ENCODE data around the gene C9orf153. TPM values are rescaled to one million over a fixed set of nuclear protein-coding genes. Genes with fewer than 3 reads are reported as not detected.
"Not testable (repeated sequence)": the region's sequence is repeated elsewhere in the genome, so short reads cannot be mapped to it uniquely, and the experiment has no call there.

C9orf153 gene
- total RNA-seq, 1 experiment from 2014 or later, result 1.9 TPM

DNA sequence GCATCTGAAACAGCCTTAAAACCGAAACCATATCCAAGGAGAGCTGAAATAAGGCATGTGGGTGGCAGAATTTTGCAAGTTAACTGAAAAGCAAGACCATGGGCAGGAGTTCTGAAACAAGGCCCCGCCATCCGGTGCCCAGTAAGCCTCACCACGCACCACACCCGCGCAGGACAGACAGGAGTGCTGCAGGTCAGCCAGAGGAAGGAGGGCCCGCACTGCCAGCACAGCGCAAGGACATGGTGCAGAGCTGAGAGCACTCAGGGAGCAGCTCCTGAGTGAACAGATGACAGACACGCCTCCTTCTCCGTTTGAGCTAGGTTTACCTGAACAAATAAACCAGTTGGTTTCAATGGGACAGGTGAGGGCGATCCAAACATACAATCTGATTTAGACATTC is 39.4 kb upstream of the C9orf153 start:
- ChIA-PET POLR2A (ENCODE audit: unreplicated experiment) (interaction anchor here (0.6 kb wide), 1 partner anchor 18 kb away, joined by 3 read pairs; no protein-coding TSS in a partner anchor), CTCF (no interaction called here)
- DNase-seq, result no peak
- Histone ChIP-seq H3F3A (ENCODE audit: low read length, unreplicated experiment) (no peaks in the 10 kb centered on the region), H3K9me3 (ENCODE audit: low read length) (no peaks in the 10 kb centered on the region), H3K9ac (ENCODE audit: low read length) (no peak overlapping the region), H3K36me3 (ENCODE audit: low read depth, low read length) (peaks cover 19% of the 10 kb centered on the region), H2AFZ (ENCODE audit: low read length) (no peak overlapping the region), H3K9me2 (replicated peaks; ENCODE audit: low read length) (no peaks in the 10 kb centered on the region), H3K4me2 (ENCODE audit: low read length) (no peak overlapping the region), H3K27ac (ENCODE audit: low read length) (no peak overlapping the region), H3K4me3 (ENCODE audit: low read length) (no peak overlapping the region), H3K79me2 (ENCODE audit: low read length) (no peaks in the 10 kb centered on the region), H3K4me1 (ENCODE audit: insufficient read depth, low read length) (peaks cover 5% of the 10 kb centered on the region; the same call in 1 of the 2 replicates), H4K20me1 (ENCODE audit: low read length) (no peaks in the 10 kb centered on the region), H3K27me3 (ENCODE audit: low read length) (no peaks in the 10 kb centered on the region)
- intact Hi-C loops (cut with micrococcal nuclease), result no loop called here
- no peak for TF ChIP-seq EZH2phosphoT487 (IDR thresholded peaks at IDR 0.05; ENCODE audit: borderline replicate concordance, low read length)
- no peak for TF ChIP-seq EZH2 (IDR thresholded peaks at IDR 0.05; ENCODE audit: low read length, unreplicated experiment)
- TF ChIP-seq, protein P1, sequence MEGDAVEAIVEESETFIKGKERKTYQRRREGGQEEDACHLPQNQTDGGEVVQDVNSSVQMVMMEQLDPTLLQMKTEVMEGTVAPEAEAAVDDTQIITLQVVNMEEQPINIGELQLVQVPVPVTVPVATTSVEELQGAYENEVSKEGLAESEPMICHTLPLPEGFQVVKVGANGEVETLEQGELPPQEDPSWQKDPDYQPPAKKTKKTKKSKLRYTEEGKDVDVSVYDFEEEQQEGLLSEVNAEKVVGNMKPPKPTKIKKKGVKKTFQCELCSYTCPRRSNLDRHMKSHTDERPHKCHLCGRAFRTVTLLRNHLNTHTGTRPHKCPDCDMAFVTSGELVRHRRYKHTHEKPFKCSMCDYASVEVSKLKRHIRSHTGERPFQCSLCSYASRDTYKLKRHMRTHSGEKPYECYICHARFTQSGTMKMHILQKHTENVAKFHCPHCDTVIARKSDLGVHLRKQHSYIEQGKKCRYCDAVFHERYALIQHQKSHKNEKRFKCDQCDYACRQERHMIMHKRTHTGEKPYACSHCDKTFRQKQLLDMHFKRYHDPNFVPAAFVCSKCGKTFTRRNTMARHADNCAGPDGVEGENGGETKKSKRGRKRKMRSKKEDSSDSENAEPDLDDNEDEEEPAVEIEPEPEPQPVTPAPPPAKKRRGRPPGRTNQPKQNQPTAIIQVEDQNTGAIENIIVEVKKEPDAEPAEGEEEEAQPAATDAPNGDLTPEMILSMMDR (conservative IDR thresholded peaks at IDR 0.05; ENCODE audit: low read depth, low read length), result no peak
- BruUV-seq (replicated peaks), result no TSS peak
- no peak for ATAC-seq

DNA sequence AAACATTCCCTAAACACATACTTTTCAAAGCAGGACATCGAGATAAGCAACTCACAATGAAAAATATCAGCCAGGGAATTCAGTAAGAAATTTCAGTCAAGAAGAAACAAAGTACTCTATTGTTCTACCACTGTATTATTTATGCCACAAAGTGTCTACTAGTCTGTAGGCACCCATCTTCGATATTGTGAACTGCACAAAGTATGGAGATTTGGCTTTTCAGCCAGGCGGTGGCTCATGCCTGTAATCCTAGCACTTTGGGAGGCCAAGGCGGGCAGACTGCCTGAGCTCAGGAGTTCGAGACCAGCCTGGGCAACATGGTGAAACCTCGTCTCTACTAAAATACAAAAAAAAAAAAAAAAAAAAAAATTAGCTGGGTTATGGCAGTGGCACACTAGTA is 30.9 kb upstream of the C9orf153 start:
- intact Hi-C loops (cut with micrococcal nuclease); H3K4me3 ChIP-seq (ENCODE audit: low read length); H3K4me2 ChIP-seq (ENCODE audit: low read length); H3K27me3 ChIP-seq (ENCODE audit: low read length); DNase-seq; ATAC-seq; H3K79me2 ChIP-seq (ENCODE audit: low read length); H2AFZ ChIP-seq (ENCODE audit: low read length); H3K9me3 ChIP-seq (ENCODE audit: low read length); POLR2A ChIA-PET (ENCODE audit: unreplicated experiment); H3K4me1 ChIP-seq (ENCODE audit: insufficient read depth, low read length); H3K36me3 ChIP-seq (ENCODE audit: low read depth, low read length); H3F3A ChIP-seq (ENCODE audit: low read length, unreplicated experiment); BruUV-seq (replicated peaks); H3K9me2 ChIP-seq (replicated peaks; ENCODE audit: low read length); H3K9ac ChIP-seq (ENCODE audit: low read length); H4K20me1 ChIP-seq (ENCODE audit: low read length); H3K27ac ChIP-seq (ENCODE audit: low read length): not testable (repeated sequence)
- CTCF ChIA-PET, result interaction anchor here (0.6 kb wide), 1 partner anchor 379 kb away, joined by 11 read pairs; no protein-coding TSS in a partner anchor

GRCh38 chr9:86288499-86289198 is 29.2 kb upstream of the C9orf153 start:
- Histone ChIP-seq H3K9me2 (replicated peaks; ENCODE audit: low read length) (no peaks in the 10 kb centered on the region), H3K9ac (ENCODE audit: low read length) (no peak overlapping the region), H4K20me1 (ENCODE audit: low read length) (no peaks in the 10 kb centered on the region), H3K27ac (ENCODE audit: low read length) (no peak overlapping the region), H3K4me2 (ENCODE audit: low read length) (no peak overlapping the region), H3F3A (ENCODE audit: low read length, unreplicated experiment) (no peaks in the 10 kb centered on the region), H3K36me3 (ENCODE audit: low read depth, low read length) (no peaks in the 10 kb centered on the region; the same call in 1 of the 2 replicates), H2AFZ (ENCODE audit: low read length) (no peak overlapping the region), H3K27me3 (ENCODE audit: low read length) (no peaks in the 10 kb centered on the region), H3K79me2 (ENCODE audit: low read length) (no peaks in the 10 kb centered on the region), H3K4me1 (ENCODE audit: insufficient read depth, low read length) (no peaks in the 10 kb centered on the region), H3K4me3 (ENCODE audit: low read length) (no peak overlapping the region), H3K9me3 (ENCODE audit: low read length) (no peaks in the 10 kb centered on the region)
- POLR2A ChIA-PET (ENCODE audit: unreplicated experiment), result no interaction called here
- CTCF ChIA-PET, result no interaction called here
- BruUV-seq (replicated peaks), result no TSS peak
- intact Hi-C loops (cut with micrococcal nuclease), result loop anchor here (5.0 kb wide), 1 partner anchor 34 kb away; no protein-coding TSS in a partner anchor
- DNase-seq (no peak), ATAC-seq (no peak)
- no peak for TF ChIP-seq EZH2 (IDR thresholded peaks at IDR 0.05; ENCODE audit: low read length, unreplicated experiment)
- no peak for TF ChIP-seq EZH2phosphoT487 (IDR thresholded peaks at IDR 0.05; ENCODE audit: borderline replicate concordance, low read length)
- TF ChIP-seq, protein P1 (conservative IDR thresholded peaks at IDR 0.05; ENCODE audit: low read depth, low read length), result no peak

All from PC-3 (cell line).